NCI-H1694 (cell line): ENCODE results near the gene SYNE3.

Experiments
- DNase-seq: peaks from one replicate; lab custom pipeline; 2025; lab: John Stamatoyannopoulos, UW

Gene SYNE3

DNA sequence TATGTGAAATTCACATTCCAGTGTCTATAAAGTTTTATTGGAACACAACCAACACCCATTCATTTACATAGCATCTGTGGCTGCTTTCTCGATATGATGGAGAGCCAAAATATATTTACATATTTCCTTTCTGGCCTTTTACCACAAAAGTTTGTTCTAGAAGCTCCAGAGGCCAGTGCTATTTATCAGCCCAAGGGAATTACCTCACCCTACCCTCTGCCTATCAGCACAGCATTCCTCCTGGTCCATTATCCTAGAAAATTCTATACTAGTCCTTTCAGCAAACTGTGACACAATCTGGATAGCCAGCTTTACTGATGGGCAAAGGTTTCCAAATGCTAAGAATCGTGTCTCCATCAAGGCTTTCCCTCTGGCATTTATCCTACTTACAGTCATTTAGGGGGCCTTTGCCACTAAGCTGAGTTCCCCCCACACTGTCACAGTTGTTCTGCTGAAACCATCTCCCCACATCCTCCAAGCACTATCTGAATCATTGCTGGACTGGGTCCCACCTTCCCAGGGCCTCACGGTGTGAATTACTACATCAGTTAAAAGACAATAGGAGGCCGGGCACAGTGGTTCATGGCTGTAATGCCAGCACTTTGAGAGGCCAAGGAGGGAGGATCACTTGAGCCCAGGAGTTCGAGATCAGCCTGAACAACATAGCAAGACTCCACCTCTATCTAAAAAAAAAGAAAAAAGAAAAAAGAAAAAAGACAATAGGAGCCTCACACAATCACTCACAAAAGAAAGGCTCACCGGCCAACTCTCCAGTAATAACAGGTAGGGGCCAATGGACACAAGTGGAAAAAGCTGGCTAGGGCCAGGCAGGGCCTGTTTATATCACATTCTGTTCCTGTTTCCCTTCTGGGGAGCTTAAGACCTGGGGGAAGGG, 12.1 kb downstream of the SYNE3 start:
- no peak for DNase-seq

DNA sequence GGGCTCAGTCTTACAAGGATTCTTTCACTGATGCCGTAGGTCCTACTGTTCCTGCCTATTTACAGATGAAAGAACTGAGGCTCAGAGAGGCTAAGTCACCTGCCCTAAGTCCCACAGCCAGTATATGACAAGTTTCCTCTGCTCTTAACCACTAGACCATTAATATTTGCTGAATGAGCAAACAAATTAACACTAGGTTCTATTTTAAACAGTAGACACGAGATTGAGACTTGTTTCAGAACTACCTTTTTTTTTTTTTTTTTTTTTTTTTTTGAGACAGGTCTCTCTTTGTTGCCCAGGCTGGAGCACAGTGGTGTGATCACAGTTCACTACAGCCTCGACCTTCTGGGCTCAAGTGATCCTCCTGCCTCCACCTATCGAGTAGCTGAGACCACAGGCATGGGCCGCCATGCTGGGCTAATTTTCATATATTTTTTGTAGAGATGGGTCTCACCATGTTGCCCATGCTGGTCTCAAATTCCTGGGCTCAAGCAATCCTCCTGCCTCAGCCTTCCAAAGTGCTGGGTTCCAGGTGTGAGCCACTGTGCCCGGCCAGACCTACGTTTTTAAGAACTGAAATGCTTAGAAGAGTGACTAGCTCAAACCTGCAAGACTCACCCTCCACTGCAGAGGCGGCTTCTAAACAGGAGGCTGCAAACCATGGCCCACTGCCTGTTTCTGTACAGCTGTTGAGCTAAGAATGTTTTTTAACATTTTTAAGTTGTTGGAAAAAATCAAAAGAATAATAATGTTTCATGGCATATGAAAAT, 12.9 kb downstream of the SYNE3 start:
- no peak for DNase-seq

DNA sequence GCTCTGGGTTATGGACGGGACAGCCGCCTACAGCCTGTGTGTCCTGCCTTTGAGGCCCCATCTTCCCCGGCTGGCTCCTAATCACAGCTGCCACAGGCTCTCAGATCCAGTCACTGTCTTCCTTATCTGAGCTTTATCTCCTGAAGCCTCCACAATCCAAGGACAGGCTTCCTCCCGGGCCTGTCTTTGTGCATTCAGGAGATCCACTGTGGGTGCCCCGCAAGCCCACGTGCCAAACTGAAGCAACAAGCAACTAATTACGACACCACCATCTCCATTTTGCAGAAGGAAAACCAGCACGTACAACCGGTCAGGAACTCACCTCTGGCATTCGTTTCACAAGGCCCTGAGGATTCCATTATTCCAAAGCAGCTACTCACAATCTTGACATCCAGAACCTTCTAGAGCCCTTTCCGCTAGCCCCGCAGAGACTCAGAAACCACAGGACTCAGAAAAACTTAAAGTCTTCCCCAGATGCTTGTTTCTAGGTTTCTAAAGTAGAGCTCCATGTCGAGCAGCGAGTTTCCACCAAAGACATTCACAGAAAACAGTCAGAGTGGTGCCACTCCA, 14.0 kb downstream of the SYNE3 start:
- DNase-seq: no peak

DNA sequence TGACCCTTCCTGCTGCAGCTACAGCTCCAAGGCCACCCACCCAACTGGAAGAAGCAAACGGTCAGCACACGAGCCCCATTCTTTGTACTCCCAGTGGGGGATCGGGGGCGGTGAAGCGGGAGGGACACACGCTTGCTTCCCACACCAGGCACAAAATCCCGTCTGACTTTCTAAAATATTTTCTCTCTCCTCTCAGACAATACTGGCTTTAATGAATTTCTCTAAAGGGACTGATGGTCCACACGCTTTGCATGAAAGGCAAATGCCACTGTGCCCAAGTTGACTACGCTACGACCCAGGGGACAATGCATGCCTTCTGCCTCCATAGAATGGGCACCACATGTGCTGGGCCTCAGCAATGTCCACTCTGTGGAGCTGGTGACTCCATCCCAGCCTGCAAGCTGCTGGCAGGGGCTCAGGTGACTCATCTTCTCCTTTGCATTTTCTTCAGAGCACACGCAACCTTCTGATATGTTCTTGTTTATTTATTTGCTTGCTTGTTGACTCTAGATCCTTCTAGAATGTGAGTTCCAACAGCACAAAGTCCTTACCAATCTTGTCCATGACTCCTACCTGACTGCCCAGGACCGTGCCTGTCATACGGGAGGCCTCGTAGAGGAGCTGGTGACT, 15.6 kb downstream of the SYNE3 start:
- no peak for DNase-seq

DNA sequence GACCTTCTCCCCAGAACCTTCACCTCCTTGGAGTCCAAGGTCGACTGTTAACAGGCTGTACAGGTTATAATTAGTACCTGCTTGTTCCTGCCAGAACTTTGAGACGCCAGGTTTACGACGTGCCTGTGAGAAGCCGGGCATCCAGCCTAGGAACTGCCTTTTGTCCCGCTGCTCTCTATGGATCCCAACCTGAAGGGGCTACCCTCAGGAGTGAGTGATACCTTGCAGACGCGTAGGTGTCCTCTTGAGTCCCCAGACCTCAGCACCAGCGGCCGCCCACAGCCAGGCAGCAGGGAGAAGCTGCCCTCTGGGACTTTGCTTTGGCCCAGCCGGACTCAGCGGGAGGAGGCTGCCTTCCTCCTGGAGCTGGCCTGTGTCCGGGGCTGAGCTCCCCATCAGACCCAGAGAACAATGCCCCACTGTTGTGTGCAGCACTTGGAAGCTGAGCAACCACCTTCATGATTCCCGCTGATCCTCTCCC, 16.2 kb downstream of the SYNE3 start:
- DNase-seq: no peak

DNA sequence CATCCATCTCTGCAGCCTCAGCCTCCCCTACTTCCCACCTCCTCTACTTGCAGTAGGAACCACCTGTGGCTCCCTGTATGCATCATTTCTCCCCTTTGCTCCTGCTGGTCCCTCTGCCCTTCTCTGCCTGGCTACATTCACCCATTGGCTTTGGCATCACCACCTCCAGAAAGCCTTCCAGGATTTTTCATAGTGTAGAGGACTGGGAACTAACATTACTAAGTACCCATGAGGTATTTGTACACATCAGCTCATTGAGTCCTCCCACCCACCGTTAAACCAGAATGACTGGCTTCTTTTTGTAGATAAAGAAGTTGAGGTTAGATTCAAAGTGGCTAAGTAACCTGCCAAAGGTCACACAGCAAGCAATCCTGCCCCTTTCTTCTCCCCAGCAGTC, 17.1 kb downstream of the SYNE3 start:
- DNase-seq: no peak

DNA sequence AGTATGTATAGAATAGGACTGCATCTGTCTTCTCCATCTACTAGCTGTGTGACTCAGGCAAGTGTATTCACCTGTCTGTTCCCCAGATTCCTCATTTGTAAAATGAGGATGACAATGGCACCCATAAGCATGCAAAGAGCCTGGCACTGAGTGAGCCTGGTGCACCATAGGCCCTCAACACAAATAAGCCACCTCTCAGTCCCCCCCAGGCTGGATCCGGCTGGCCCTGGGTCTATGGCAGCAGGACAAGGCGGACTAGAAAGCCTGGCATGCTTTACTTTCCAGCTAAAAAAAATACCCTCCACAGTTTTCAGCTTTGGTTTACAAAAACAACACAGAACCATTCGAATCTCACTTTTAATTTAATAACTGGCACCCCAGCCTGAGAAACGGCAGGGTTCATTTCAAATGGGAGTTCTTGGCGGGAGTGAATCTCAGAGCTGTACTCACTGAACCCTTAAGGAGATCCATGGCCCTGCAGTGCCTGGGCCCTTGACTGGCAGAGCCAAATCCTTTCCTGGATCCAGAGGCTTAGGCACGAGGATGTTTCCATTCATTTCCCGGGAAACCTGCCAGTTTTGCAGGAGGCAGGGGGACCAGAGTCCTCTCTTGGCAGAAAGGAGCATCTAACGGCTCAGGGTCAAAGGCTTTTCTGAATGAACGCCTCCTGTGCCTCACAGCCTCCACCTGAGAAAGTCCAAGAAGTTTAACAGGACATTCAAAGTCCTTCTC, 17.7 kb downstream of the SYNE3 start:
- DNase-seq: peak; percentile 76

DNA sequence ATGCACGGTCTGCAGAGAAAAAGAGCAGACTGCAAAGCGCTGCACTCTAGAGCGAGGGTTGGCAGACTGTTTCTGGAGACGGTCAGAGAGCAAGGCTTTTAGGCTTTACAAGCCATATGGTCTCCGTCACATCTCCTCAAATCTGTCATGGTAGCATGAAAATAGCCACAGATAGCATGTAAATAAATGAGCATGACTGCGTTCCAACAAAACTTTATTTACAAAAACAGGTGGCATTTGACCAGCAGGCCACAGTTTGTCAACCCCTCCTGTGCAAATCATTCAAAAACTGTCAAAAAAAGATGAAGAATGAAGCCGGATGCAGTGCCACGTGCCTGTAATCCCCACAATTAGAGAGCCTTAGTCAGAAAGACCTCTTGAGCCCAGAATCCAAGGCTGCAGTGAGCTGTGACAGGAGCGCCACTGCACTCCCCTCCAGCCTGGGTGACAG, 18.9 kb downstream of the SYNE3 start:
- DNase-seq: peak; percentile 79

DNA sequence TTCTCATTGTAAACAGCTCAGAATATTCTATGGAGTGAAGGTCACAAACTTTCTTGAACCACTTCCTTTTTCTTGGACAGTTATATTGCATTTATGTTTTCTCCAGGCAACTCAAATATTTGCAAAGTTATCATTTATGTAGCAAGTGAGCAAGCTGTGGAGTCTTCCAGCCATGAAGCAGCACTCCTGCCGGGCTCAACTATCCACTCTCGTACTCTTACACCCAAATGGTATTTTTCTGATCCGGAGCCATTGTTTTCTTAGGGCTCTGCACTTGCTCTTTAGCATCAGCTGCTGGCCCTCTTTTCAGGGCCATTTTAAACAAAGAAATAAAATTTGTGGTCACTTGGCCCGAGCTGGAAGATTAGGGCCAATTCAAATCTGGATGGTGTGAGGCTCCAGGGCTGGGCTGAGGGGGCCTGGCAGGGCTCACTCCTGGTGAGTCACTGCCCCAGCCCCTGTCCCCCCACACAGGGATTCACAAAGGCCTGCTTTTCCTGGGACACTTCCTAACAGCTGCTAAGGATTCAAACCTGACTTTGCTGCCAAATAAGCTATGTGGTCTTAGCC, 19.7 kb downstream of the SYNE3 start:
- no peak for DNase-seq

DNA sequence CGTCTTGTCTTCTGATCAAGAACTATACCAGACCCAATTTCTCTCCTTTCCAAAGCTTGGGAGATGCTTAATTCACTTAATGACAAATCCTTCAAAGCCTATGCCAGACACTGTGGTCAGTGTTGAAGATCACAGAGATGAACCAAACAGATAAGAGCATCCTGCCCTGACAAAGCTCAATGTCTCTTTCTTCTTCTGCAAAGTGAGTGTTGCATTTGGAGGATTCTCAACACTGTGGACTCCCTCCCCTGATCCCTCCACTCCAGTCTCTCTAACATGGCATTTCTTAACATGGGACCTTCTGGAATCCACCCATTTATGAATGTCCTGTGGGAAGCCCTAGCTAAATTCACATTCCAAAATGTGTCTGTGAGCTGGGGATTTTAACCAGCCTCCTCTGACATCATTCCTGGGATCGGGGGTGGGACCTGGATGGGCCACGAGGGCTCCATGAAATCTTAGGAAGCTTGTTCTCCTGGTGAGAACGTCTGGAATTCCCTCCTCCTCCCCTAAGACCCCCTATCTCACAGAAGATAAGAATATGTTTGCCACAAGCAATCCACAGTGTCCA, 20.3 kb downstream of the SYNE3 start:
- no peak for DNase-seq

DNA sequence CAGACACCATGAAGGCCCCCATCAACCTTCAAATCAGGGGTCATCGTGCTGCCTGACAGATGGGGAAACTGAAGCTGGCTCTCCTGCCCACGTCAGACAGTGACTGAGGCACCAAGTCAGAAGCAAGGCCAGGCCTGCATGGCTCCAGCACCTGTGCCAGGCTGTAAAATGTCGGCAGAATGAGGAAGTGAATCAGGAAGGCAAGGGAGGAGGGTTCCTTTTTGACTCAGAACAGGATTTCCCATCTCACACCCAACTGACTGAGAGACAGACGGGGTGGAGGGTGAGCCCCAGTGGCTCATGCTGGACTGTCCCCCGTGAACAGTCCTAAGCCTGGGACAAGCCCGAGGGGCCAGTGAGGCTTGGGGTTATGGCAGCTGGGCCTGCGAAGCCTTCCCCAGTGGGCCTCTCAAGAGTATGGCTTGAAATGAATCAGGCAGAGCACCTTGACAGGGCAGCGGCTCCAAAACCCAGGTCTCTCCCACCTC, 20.9 kb downstream of the SYNE3 start:
- no peak for DNase-seq

DNA sequence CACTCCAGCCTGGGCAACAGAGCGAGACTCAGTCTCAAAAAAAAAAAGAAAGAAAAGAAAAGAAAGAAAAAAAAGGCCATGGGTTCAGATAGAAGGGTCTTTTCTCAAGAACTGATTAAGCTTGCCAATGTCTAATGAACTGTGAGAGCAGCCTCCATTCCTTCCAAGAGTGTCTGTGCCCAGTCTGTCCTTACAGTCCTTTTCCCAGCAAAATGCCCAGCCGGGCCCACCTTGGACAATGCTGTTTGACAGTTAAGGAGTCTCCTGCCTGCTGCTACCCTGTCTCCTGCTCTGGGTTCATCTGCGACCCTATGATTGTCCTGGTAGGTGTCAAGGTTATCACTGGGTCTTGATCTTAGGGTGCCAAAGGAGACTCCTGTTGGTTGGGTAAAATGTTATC, 21.4 kb downstream of the SYNE3 start:
- DNase-seq: no peak

DNA sequence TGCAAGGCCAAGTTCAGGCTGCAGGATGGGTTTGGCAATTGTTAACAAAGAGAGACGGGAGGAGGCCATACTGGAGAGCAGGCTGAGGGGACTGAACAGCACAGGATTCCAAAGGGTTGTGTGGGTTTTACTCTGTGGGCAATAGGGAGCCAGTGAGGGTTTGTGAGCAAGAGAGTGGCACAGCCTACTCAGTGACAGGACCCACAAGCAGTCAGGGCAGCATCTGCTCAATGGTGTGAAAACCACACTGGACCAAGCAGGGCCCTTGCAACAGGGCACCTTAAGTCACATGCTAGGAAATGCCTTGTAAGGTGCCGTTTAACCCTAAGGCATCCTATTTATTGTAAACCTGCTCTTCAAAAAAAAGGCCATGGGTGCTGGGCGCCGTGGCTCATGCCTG, 22.0 kb downstream of the SYNE3 start:
- DNase-seq: no peak

DNA sequence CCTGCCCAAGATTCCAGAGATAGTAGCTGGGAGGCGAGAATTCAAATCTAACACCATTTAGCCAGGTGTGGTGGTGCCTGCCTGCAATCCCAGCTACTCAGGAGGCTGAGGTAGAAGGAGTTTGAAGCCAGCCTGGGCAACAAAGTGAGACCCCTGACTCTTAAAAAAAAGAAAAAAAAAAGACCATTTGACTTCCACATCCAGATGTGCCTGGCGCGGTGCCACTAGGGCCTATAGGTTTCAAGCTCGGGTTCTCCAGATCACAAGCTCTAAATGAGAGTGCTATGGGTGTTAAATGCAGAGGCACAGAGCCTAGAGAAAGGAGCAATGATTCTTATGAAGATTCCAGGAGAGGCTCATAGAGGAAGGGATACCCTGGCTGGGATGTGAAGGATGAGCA, 22.5 kb downstream of the SYNE3 start:
- no peak for DNase-seq

DNA sequence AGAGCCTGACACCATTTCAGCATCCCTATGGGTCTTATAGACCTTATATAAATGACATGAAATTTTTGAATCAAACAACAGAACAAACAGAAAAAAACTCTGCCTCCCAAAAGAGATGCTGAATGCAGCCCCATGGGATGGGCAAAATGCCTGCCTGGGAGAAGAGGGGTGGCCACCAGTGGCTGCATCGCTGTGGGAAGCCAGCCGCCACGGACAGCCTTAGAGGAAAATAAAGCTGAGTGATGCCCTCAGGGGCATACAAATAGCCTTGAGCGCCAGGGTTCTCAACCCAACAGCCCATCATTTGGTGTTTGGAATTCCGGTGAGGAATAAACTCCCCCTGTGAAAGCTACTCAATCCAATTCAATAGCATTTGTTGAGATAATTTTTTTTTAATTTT, 22.9 kb downstream of the SYNE3 start:
- no peak for DNase-seq

DNA sequence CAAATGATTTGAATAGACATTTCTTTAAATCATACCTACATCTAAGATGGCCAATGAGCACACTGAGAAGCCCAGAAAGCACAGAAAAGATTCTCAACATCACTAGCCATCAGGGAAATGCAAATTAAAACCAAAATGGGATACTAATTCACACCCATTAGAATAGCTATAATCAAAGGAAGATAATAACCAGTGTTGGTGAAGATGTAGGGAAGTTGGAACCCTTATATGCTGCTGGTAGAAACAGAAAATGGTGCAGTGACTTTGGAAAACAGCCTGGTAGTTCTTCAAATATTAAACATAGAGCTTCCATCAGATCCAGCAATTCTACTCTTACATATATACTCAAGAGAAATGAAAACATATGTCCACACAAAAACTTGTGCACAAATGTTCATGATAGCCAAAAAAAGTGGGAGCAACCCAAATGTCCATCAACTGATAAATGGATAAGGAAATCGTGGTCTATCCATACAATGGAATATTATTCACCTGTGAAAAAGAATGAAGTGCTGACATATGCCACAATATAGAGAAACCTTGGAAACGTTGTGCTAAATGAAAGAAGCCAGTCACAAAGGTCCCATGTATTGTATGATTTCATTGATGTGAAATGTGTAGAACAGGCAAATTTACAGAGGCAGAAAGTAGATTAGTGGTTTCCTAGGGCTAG, 24.4 kb downstream of the SYNE3 start:
- DNase-seq: no peak

DNA sequence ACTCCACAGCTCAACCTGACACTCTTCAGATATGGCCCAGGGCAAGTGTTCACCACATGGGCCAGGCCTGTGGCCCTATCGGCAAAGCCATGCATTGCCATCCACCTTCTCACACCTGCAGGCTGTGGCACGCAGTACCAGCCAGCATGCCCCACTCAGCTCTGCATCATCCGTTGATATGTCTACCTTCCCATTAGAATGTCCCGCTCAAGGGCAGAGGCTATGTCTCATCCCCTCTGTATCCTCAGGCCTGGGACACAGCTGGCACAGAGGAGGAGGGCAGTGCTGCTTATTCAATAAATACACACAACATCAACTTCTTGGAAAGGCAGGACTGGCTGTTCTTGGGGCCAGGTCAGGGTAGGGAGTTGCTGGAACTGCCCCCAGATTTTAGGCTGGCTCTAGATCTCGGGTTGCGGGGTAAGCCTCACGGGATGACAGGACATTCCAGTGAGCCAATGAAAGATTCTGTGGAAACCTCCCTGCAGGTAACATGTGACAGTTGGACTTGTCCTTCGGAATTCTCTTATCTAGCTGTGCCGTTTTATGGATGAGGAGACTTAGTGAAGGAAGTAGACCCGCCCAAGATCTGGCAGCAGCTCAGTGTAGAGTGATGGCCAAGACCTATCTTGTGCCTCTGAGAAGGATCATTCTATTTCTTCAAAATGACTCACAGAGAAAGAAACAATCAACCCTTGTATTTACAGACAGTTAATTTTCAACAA, 25.6 kb downstream of the SYNE3 start:
- no peak for DNase-seq

DNA sequence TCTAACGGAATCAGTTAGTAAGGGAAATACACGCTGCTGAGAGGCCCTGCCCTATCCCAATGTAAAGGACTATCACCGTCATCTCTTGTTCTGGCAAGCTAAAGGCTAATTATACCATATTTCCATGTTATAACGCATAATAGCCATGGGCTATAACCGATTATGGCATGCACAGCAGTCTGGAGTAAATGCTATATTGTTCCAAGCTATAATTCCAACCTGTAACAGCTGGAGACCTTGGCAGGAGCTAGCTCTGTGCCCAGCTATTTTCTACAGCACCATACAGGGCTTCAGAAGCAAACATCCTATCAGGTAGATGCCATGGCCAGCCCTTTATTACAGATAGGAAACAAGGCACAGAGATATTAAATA, 26.3 kb downstream of the SYNE3 start:
- no peak for DNase-seq
